Measurements from ENCODE around the gene RABGAP1L.
"Not testable (repeated sequence)": the region's sequence is repeated elsewhere in the genome, so short reads cannot be mapped to it uniquely, and the experiment has no call there.

RABGAP1L gene

GRCh38 chr1:174409801-174410200, 250.5 kb downstream of the RABGAP1L start:
- Mint-ChIP-seq H3K36me3 (peaks cover 51% of the 10 kb centered on the region), H3K4me1 (peaks cover 44% of the 10 kb centered on the region)
- H3K27me3 Mint-ChIP-seq, ATAC-seq, H3K4me3 Mint-ChIP-seq, H3K27ac Mint-ChIP-seq, H3K9me3 Mint-ChIP-seq: not testable (repeated sequence)

GRCh38 chr1:174413632-174414031, 254.3 kb downstream of the RABGAP1L start:
- Mint-ChIP-seq H3K27me3 (no peaks in the 10 kb centered on the region), H3K27ac (no peak overlapping the region), H3K36me3 (peaks cover 39% of the 10 kb centered on the region), H3K4me1 (peaks cover 38% of the 10 kb centered on the region), H3K4me3 (no peak overlapping the region), H3K9me3 (peaks cover 8% of the 10 kb centered on the region)
- no peak for ATAC-seq

- Mint-ChIP-seq H3K27ac (peak overlapping the region; percentile 63), H3K4me3 (no peak overlapping the region), H3K9me3 (peaks cover 8% of the 10 kb centered on the region), H3K27me3 (no peaks in the 10 kb centered on the region), H3K4me1 (peaks cover 38% of the 10 kb centered on the region), H3K36me3 (peaks cover 34% of the 10 kb centered on the region)
- no peak for ATAC-seq
Observed at GRCh38 chr1:174414203-174414602, 254.9 kb downstream of the RABGAP1L start.

GRCh38 chr1:174415506-174415905, 256.2 kb downstream of the RABGAP1L start:
- Mint-ChIP-seq H3K4me1 (peaks cover 37% of the 10 kb centered on the region), H3K27ac (no peak overlapping the region), H3K9me3 (peaks cover 8% of the 10 kb centered on the region), H3K36me3 (peaks cover 21% of the 10 kb centered on the region), H3K4me3 (no peak overlapping the region), H3K27me3 (no peaks in the 10 kb centered on the region)
- no peak for ATAC-seq

GRCh38 chr1:174417921-174418320, 258.6 kb downstream of the RABGAP1L start:
- peaks cover 14% of the 10 kb centered on the region for H3K4me1 Mint-ChIP-seq
- H3K27ac Mint-ChIP-seq, result no peak overlapping the region
- no peaks in the 10 kb centered on the region for H3K27me3 Mint-ChIP-seq
- H3K4me3 Mint-ChIP-seq, result no peak overlapping the region
- peaks cover 13% of the 10 kb centered on the region for H3K36me3 Mint-ChIP-seq
- ATAC-seq, result no peak
- no peaks in the 10 kb centered on the region for H3K9me3 Mint-ChIP-seq

GRCh38 chr1:174425121-174425520, 265.8 kb downstream of the RABGAP1L start:
- Mint-ChIP-seq H3K4me1 (no peaks in the 10 kb centered on the region), H3K27ac (no peak overlapping the region), H3K27me3 (no peaks in the 10 kb centered on the region), H3K4me3 (no peak overlapping the region), H3K9me3 (no peaks in the 10 kb centered on the region), H3K36me3 (peaks cover 13% of the 10 kb centered on the region)
- no peak for ATAC-seq

- H3K4me3 Mint-ChIP-seq, result no peak overlapping the region
- H3K27me3 Mint-ChIP-seq, result no peaks in the 10 kb centered on the region
- peaks cover 7% of the 10 kb centered on the region for H3K36me3 Mint-ChIP-seq
- no peaks in the 10 kb centered on the region for H3K9me3 Mint-ChIP-seq
- no peaks in the 10 kb centered on the region for H3K4me1 Mint-ChIP-seq
- no peak for ATAC-seq
- H3K27ac Mint-ChIP-seq, result no peak overlapping the region
Observed at GRCh38 chr1:174426153-174426552, 266.8 kb downstream of the RABGAP1L start.

- Mint-ChIP-seq H3K9me3 (no peaks in the 10 kb centered on the region), H3K36me3 (peaks cover 9% of the 10 kb centered on the region), H3K27me3 (no peaks in the 10 kb centered on the region), H3K27ac (no peak overlapping the region), H3K4me1 (no peaks in the 10 kb centered on the region), H3K4me3 (no peak overlapping the region)
- no peak for ATAC-seq
Observed at GRCh38 chr1:174428033-174428432, 268.7 kb downstream of the RABGAP1L start.

GRCh38 chr1:174428739-174429138, 269.4 kb downstream of the RABGAP1L start:
- no peaks in the 10 kb centered on the region for H3K4me1 Mint-ChIP-seq
- ATAC-seq, result no peak
- H3K27me3 Mint-ChIP-seq, result no peaks in the 10 kb centered on the region
- no peak overlapping the region for H3K27ac Mint-ChIP-seq
- peaks cover 9% of the 10 kb centered on the region for H3K36me3 Mint-ChIP-seq
- H3K9me3 Mint-ChIP-seq, result no peaks in the 10 kb centered on the region
- H3K4me3 Mint-ChIP-seq, result no peak overlapping the region

GRCh38 chr1:174433451-174433850, 274.1 kb downstream of the RABGAP1L start:
- peaks cover 2% of the 10 kb centered on the region for H3K9me3 Mint-ChIP-seq
- peaks cover 30% of the 10 kb centered on the region for H3K36me3 Mint-ChIP-seq
- no peak overlapping the region for H3K4me3 Mint-ChIP-seq
- H3K27me3 Mint-ChIP-seq, result no peaks in the 10 kb centered on the region
- H3K27ac Mint-ChIP-seq, result no peak overlapping the region
- ATAC-seq, result no peak
- H3K4me1 Mint-ChIP-seq, result no peaks in the 10 kb centered on the region

GRCh38 chr1:174445351-174445750, 286.0 kb downstream of the RABGAP1L start:
- Mint-ChIP-seq H3K27me3 (no peaks in the 10 kb centered on the region), H3K4me1 (peaks cover 17% of the 10 kb centered on the region), H3K36me3 (peaks cover 37% of the 10 kb centered on the region), H3K4me3 (no peak overlapping the region), H3K27ac (no peak overlapping the region), H3K9me3 (peaks cover 2% of the 10 kb centered on the region)
- ATAC-seq, result no peak

- no peak for ATAC-seq
- H3K9me3 Mint-ChIP-seq, result peaks cover 2% of the 10 kb centered on the region
Observed at GRCh38 chr1:174445817-174446216, 286.5 kb downstream of the RABGAP1L start.

GRCh38 chr1:174447866-174448530, 288.7 kb downstream of the RABGAP1L start, which contains the start of gene GPR52:
GPR52 (plus strand) TSS chr1:174447964; CDS start chr1:174448112, 148 bp downstream.
- no peak within 1 kb of the TSS for H3K27ac Mint-ChIP-seq
- H3K36me3 Mint-ChIP-seq, result peaks cover 37% of the 10 kb centered on the region
- no peak within 1 kb of the TSS for H3K4me3 Mint-ChIP-seq
- no peaks in the 10 kb centered on the region for H3K27me3 Mint-ChIP-seq
- no peak for ATAC-seq
- H3K4me1 Mint-ChIP-seq, result peaks cover 17% of the 10 kb centered on the region
- no peaks in the 10 kb centered on the region for H3K9me3 Mint-ChIP-seq

More at GRCh38 chr1:174445817-174446216, 286.5 kb downstream of the RABGAP1L start:
- Mint-ChIP-seq H3K27ac (no peak overlapping the region), H3K4me3 (no peak overlapping the region), H3K36me3 (peaks cover 37% of the 10 kb centered on the region), H3K4me1 (peaks cover 17% of the 10 kb centered on the region), H3K27me3 (no peaks in the 10 kb centered on the region)

- no peak for ATAC-seq
- no peak overlapping the region for H3K27ac Mint-ChIP-seq
- no peak overlapping the region for H3K4me3 Mint-ChIP-seq
- no peaks in the 10 kb centered on the region for H3K27me3 Mint-ChIP-seq
- peaks cover 14% of the 10 kb centered on the region for H3K4me1 Mint-ChIP-seq
- H3K9me3 Mint-ChIP-seq, result no peaks in the 10 kb centered on the region
- peaks cover 34% of the 10 kb centered on the region for H3K36me3 Mint-ChIP-seq
Observed at GRCh38 chr1:174448531-174448883, 289.2 kb downstream of the RABGAP1L start.

GRCh38 chr1:174448974-174449373, 289.7 kb downstream of the RABGAP1L start:
- peaks cover 9% of the 10 kb centered on the region for H3K4me1 Mint-ChIP-seq
- ATAC-seq, result no peak
- H3K36me3 Mint-ChIP-seq, result peaks cover 30% of the 10 kb centered on the region
- H3K9me3 Mint-ChIP-seq, result no peaks in the 10 kb centered on the region
- no peak overlapping the region for H3K27ac Mint-ChIP-seq
- no peak overlapping the region for H3K4me3 Mint-ChIP-seq
- H3K27me3 Mint-ChIP-seq, result no peaks in the 10 kb centered on the region

- Mint-ChIP-seq H3K27me3 (no peaks in the 10 kb centered on the region), H3K9me3 (no peaks in the 10 kb centered on the region), H3K4me3 (no peak overlapping the region), H3K36me3 (peaks cover 17% of the 10 kb centered on the region), H3K27ac (no peak overlapping the region), H3K4me1 (no peaks in the 10 kb centered on the region)
- ATAC-seq, result no peak
Observed at GRCh38 chr1:174451408-174451807, 292.1 kb downstream of the RABGAP1L start.

All from stimulated activated memory B cell treated with anti-CD40 and anti-IgM and Interleukin-4, amounts not matched to agents 10 μg/mL and 1 μg/mL and 100 μg/mL, for 72 hours (primary cell).